Left cardiac atrium (tissue), 4 donors: ENCODE data around the gene OXA1L. TPM values are rescaled to one million over a fixed set of nuclear protein-coding genes. Genes with fewer than 3 reads are reported as not detected.
"Not testable (repeated sequence)": the region's sequence is repeated elsewhere in the genome, so short reads cannot be mapped to it uniquely, and the experiment has no call there.

Experiments used
- ATAC-seq, 2 donors: fragments of 200-7000 bp; cut with Tn5 transposase; one replicate each; pipeline ENCODE4 v1.9.1; 2020; ENCODE audit warnings: mild to moderate bottlenecking in 2 of 2, moderate library complexity in 2 of 2
- DNase-seq: peaks from one replicate; pipeline ENCODE4 v3.0.0-alpha.2; 2020
- intact Hi-C, 2 donors: fragments of 100-400 bp; cut with DNase I; formaldehyde crosslinking; loops; one replicate each; pipeline versions ENCODE4 v1.14.1 to v1.15.1; 2022 to 2023
- total RNA-seq, 2 donors: library from RNA; stranded (reverse); fragmentation: NEBNext Ultra II Directional; extraction: Animal tissue kit (Norgen Biotek cat#: 25700); gene quantifications; one replicate each; pipeline ENCODE4 v1.2.1, GENCODE V29; 2021
- donor health status: DM: no; HTN: yes; CAD: no.
- donor health status: DM: no; HTN: yes; CAD: no; lungs with severe emphysema.
- donor health status: DM: yes; HTN: yes; CAD: no.
- donor health status: Dilated cardiomyopathy.

The OXA1L gene
- total RNA-seq, 2 donors from 2014 or later: 102 to 104 TPM

DNA sequence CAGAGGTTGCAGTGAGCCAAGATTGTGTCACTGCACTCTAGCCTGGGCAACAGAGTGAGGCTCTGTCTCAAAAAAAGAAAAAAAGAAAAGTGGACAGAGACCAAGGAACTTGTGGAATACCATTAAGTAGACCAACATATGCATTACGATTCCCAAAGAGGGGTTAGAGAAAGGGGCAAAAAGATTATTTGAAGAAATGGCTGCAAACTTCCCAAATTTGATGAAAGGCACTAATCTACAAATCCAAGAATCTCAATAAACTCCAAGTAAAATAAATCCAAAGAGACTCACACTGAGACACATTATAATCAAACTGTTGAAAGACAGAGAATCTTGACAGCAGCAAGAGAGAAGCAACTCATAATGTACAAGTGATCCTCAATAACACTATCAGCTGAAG, 4.8 kb upstream of the OXA1L start:
- intact Hi-C loops: no loop called here
- no peak for ATAC-seq
- no peak for DNase-seq

- DNase-seq (no peak), ATAC-seq (no peak)
- intact Hi-C loops: no loop called here
These were observed 2.1 kb upstream of the OXA1L start for GRCh38 chr14:22764382-22764781.

GRCh38 chr14:22767323-22767589, 768 bp downstream of the OXA1L start:
- no peak for DNase-seq
- ATAC-seq: no peak
- intact Hi-C loops: no loop called here

DNA sequence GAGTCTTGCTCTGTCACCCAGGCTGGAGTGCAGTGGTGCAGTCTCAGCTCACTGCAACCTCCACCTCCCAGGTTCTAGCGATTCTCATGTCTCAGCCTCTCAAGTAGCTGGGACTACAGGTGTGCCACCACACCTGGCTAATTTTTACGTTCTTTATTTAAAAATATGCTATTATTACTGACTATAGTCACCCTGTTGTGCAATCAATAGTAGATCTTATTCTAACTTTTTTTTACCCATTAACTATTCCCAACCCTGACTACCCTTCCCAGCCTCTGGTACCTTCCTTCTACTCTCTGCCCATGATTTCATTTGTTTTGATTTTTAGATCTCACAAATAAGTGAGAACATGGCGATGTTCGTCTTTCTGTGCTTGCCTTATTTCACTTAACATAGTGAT, 2.5 kb downstream of the OXA1L start:
- ATAC-seq (no peak), DNase-seq (no peak)
- intact Hi-C loops: no loop called here

GRCh38 chr14:22769369-22769768, 2.9 kb downstream of the OXA1L start:
- intact Hi-C loops: no loop called here
- no peak for DNase-seq
- ATAC-seq: no peak

DNA sequence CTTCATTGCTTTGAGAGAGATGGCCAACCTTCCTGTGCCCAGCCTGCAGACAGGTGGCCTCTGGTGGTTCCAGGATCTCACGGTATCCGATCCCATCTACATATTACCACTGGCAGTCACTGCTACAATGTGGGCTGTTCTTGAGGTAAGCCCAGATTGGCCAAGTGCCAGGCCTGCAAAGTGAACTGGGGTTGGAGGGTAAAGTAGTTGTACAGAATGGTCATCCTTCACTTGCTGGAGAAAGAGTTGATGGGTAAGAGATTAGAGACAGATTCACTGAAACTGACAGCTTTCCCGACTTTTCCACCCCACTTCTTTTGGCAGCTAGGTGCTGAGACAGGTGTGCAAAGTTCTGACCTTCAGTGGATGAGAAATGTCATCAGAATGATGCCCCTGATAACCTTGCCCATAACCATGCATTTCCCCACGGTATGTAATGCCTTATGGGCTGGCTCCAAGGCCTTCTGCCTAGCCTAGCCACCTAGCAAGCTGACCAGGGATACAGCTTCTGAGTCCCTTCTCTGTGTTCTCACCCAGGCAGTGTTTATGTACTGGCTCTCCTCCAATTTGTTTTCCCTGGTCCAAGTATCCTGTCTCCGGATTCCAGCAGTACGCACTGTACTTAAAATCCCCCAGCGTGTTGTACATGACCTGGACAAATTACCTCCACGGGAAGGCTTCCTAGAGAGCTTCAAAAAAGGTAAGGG, 4.1 kb downstream of the OXA1L start:
- no peak for DNase-seq
- no peak for ATAC-seq
- intact Hi-C loops: no loop called here

DNA sequence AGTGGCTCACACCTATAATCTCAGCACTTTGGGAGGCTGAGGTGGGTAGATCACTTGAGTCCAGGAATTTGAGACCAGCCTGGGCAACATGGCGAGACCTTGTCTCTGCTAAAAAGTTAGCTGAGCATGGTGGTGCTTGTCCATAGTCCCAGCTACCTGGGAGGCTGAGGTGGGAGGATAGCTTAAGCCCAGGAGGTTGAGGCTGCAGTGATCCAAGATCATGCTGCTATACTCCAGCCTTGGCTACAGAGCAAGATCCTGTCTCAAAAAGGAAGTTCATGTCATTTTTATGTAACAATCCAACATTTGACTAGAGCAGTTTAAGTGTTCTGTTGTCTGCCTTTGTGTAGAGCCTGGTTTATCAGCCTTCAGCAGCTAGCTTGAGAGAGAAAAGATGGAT, 6.2 kb downstream of the OXA1L start:
- ATAC-seq (no peak), DNase-seq (no peak)
- intact Hi-C loops: no loop called here

DNA sequence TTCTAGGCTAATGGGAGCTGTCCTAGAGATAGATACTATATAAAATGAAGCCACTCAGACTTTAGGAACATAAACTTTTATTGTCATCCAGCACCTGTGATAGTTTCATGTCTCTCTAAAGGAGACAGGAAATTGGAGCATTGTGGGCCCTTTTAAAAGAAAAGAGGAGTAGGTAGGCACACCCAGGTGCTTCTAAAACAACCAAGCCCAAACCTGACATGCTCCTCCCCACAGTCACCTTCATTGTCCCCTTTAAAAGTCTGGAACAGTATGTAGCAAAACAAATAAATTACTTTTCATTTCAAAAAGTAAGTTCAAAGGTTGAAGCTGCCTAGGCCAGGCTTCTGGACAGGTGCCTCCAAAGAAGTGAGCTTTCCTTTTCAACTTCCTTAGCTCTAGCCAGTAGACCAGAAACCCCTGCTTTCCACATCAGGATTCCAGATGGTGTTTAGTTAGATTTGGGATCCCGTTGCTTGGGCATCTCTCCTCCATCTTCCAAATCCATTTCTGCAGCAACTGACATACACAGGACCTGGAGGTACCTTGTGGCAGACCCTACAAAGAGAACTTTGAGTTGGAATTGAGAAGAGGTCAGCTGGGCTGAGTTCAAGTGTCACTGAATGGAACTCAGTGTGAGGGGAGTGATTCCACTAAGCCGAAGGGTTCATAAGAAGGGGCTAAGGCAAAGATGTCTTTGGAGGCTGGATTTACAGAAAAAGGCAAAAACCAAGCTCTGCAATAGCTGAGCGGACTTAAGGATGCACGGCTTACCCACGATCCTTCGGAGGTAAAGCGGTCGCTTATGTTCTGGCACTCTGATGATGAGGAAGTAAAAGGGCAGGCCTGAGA, 6.9 kb downstream of the OXA1L start:
- ATAC-seq (no peak), DNase-seq (no peak)
- intact Hi-C loops: no loop called here

GRCh38 chr14:22774011-22774706, 7.7 kb downstream of the OXA1L start:
- ATAC-seq: no peak
- DNase-seq: no peak
- intact Hi-C loops: no loop called here

DNA sequence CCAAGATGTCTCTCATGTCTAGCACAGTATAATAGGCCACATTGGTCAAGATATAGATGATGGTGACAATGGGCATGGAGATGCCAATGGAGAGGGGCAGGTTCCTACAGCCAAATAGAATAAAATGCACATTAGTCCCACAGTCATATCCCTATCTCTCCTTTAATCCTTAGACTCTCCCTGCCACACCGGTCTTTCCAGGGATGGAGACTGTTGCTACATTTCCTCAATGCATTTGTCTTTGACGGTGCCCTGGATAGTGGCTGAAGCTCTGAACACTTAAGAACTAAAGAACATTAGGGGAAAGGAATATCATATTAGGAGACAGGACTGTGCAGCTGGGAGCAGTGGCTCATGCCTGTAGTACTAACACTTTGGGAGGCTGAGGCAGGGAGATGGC, 9.7 kb downstream of the OXA1L start:
- DNase-seq (no peak), ATAC-seq (no peak)
- intact Hi-C loops: no loop called here

GRCh38 chr14:22776849-22777248, 10.4 kb downstream of the OXA1L start:
- DNase-seq, ATAC-seq, intact Hi-C loops: not testable (repeated sequence)

DNA sequence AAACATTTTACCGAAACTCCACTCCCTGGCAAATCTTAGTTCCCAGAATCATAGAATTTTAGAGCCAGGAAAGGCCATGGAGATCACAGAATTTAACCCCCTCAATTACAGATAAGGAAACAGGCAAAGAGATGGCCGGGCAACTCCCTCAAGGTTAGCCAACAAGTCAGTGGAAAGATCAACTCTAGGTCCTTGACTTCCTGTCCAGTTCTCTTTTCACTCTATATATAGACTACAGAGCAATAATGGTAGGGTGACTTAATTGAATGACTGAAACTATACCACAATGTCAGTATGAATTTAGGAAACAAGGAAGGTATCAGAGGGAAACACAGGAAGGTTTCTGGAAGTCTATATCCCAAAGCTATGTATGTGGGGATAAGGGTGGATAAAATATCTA, 11.6 kb downstream of the OXA1L start:
- no peak for DNase-seq
- intact Hi-C loops: no loop called here
- no peak for ATAC-seq

GRCh38 chr14:22780105-22780679, 13.7 kb downstream of the OXA1L start:
- intact Hi-C loops: no loop called here
- DNase-seq: no peak
- ATAC-seq: peak in 1 of 2 donors; percentile 13

GRCh38 chr14:22780941-22781300, 14.4 kb downstream of the OXA1L start:
- ATAC-seq (no peak), DNase-seq (no peak)
- intact Hi-C loops: no loop called here

- ATAC-seq: no peak
These were observed 15.0 kb downstream of the OXA1L start for GRCh38 chr14:22781301-22781991.

GRCh38 chr14:22786685-22787084, 20.2 kb downstream of the OXA1L start:
- intact Hi-C loops: no loop called here
- ATAC-seq (no peak), DNase-seq (no peak)

More at GRCh38 chr14:22781301-22781991, 15.0 kb downstream of the OXA1L start:
- no peak for DNase-seq
- intact Hi-C loops: no loop called here

DNA sequence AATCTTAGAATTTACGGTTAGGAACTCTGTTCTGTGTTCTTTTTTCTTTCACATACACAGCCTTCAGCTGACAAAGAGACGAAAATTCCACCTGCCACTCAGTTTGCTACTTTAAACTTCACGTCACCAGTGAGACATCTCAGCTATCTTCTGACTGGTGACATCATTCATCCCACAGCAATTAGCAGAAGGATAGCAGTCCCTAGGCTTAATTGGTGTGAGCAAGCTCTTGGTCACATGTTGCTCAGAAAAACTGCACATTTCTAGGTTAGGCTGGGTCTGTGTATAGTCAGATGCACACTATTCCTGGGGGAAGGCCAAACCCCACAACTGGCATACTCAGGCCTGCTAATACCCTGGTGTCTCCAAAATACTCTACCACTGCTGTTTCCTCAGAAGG, 24.8 kb downstream of the OXA1L start:
- no peak for DNase-seq
- intact Hi-C loops: no loop called here
- ATAC-seq: peak in 1 of 2 donors; percentile 86

DNA sequence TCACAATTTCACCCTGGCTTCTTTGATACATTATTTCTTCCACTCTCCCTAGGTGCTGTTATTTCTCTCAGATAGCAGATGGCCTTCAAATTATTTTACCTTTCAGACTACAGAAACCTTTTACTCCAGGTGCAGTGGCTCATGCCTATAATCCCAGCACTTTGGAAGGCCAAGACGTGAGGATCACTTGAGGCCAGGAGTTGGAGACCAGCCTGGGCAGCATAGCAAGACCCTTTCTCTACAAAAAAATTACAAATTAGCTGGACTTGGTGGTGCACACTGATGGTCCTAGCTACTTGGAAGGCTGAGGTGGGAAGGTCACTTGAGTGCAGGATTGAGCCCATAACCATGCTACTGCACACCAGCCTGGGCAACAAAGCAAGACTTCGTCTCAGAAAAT, 25.7 kb downstream of the OXA1L start:
- intact Hi-C loops: no loop called here
- DNase-seq (no peak), ATAC-seq (no peak)

DNA sequence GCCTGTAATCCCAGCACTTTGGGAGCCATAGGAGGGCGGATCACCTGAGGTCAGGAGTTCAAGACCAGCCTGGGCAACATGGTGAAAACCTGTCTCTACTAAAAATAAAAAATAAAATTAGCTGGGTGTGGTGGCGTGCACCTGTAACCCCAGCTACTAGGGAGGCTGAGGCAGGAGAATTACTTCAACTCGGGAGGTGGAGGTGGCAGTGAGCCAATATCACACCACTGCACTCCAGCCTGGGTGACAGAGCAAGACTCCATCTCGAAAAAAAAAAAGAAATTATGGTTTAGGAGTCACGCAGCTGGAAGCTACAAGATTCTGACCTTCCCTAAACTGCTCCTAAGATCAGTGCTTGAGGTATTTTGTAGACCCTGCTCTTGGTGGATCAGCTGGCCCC, 27.1 kb downstream of the OXA1L start:
- intact Hi-C loops, ATAC-seq, DNase-seq: not testable (repeated sequence)

- ATAC-seq: no peak
- no peak for DNase-seq
- intact Hi-C loops: no loop called here
These were observed 27.5 kb downstream of the OXA1L start for GRCh38 chr14:22793976-22794375.
